GM10266 (cell line): ENCODE measurements around the gene NAGLU.
A peak's percentile ranks its signal among the peaks of the same experiment; 100 is the strongest.

Source experiments
- DNase-seq: peaks from one replicate; pipeline ENCODE4 v3.0.0; 2012; ENCODE audit errors: extremely low spot score
- CTCF ChIP-seq: IDR thresholded peaks from 2 replicates; pipeline ENCODE4 v1.5.1; 2012; ENCODE audit warnings: mild to moderate bottlenecking, low read depth; ENCODE audit not compliant: control insufficient read depth, insufficient read depth; ENCODE audit errors: missing control alignments

NAGLU gene

GRCh38 chr17:42507671-42508070, 28.4 kb upstream of the NAGLU start:
- DNase-seq, result no peak
- TF ChIP-seq CTCF, result no peak

- no peak for TF ChIP-seq CTCF
- no peak for DNase-seq
These were observed 27.4 kb upstream of the NAGLU start for GRCh38 chr17:42508426-42509165.

- DNase-seq, result no peak
- no peak for TF ChIP-seq CTCF
These were observed 26.6 kb upstream of the NAGLU start for GRCh38 chr17:42509409-42509808.

- no peak for TF ChIP-seq CTCF
- DNase-seq, result no peak
These were observed 26.2 kb upstream of the NAGLU start for GRCh38 chr17:42509841-42510240.

- no peak for DNase-seq
- no peak for TF ChIP-seq CTCF
These were observed 23.8 kb upstream of the NAGLU start for GRCh38 chr17:42512246-42512645.

GRCh38 chr17:42512733-42513251, 23.2 kb upstream of the NAGLU start:
- TF ChIP-seq CTCF, result no peak
- DNase-seq, result peak; percentile 75

GRCh38 chr17:42513686-42514085, 22.4 kb upstream of the NAGLU start:
- DNase-seq, result no peak
- TF ChIP-seq CTCF, result no peak
